Loucy (cell line): ENCODE measurements around the gene GABRG3.

Experiments
- H2AFZ ChIP-seq: fragments of 200-600 bp; sonication (generic); 2 replicates; pipeline ENCODE4 v1.6.0; 2016; ENCODE audit warnings: antibody characterized with exemption, mild to moderate bottlenecking, low read length, moderate library complexity
- H3F3A ChIP-seq: fragments of 200-600 bp; 2 replicates; pipeline ENCODE4 v1.6.0; 2016; ENCODE audit warnings: antibody characterized with exemption, low read depth, mild to moderate bottlenecking
- H3K27me3 ChIP-seq: fragments of 200-600 bp; sonication (generic); 2 replicates; pipeline ENCODE4 v1.6.1; 2014; ENCODE audit warnings: low read length, mild to moderate bottlenecking; ENCODE audit not compliant: insufficient read depth, poor library complexity, severe bottlenecking
- H3K36me3 ChIP-seq: fragments of 200-600 bp; sonication (generic); 2 replicates; pipeline ENCODE4 v1.6.1; 2016; ENCODE audit warnings: low read length; ENCODE audit not compliant: insufficient read depth
- H3K4me1 ChIP-seq: fragments of 200-600 bp; sonication (generic); 2 replicates; pipeline ENCODE4 v1.5.1; 2014; ENCODE audit warnings: low read length, mild to moderate bottlenecking; ENCODE audit not compliant: insufficient read depth, poor library complexity, severe bottlenecking
- H3K4me2 ChIP-seq: fragments of 200-600 bp; sonication (generic); 2 replicates; pipeline ENCODE4 v1.6.0; 2014; ENCODE audit warnings: antibody characterized with exemption, low read length, low read depth, mild to moderate bottlenecking; ENCODE audit not compliant: poor library complexity, severe bottlenecking
- H3K4me3 ChIP-seq: fragments of 200-600 bp; sonication (generic); 2 replicates; pipeline ENCODE4 v1.5.1; 2014; ENCODE audit warnings: low read length, mild to moderate bottlenecking, mixed read lengths; ENCODE audit not compliant: poor library complexity, severe bottlenecking
- H3K79me2 ChIP-seq: fragments of 200-600 bp; sonication (generic); 2 replicates; pipeline ENCODE4 v1.6.1; 2014; ENCODE audit warnings: low read length; ENCODE audit not compliant: insufficient read depth
- H3K9ac ChIP-seq: fragments of 200-600 bp; sonication (generic); 2 replicates; pipeline ENCODE4 v1.6.0; 2014; ENCODE audit warnings: mild to moderate bottlenecking, low read depth, low read length, moderate library complexity; ENCODE audit not compliant: poor library complexity, severe bottlenecking
- H3K9me2 ChIP-seq: fragments of 200-600 bp; sonication (generic); replicated peaks from 2 replicates; pipeline ENCODE4 v1.6.1; 2016; ENCODE audit warnings: low read depth, low read length, mixed read lengths
- H3K9me3 ChIP-seq: fragments of 200-600 bp; sonication (generic); 2 replicates; pipeline ENCODE4 v1.6.1; 2014; ENCODE audit warnings: mild to moderate bottlenecking, antibody characterized with exemption, low read length, low read depth; ENCODE audit not compliant: insufficient read depth
- H4K20me1 ChIP-seq: fragments of 200-600 bp; sonication (generic); 2 replicates; pipeline ENCODE4 v1.6.0; 2014; ENCODE audit warnings: antibody characterized with exemption, low read length, mild to moderate bottlenecking; ENCODE audit not compliant: insufficient read depth, poor library complexity, severe bottlenecking
- EZH2phosphoT487 ChIP-seq: fragments of 200-600 bp; IDR thresholded peaks from 2 replicates; pipeline ENCODE4 v1.6.1; 2018; ENCODE audit warnings: antibody characterized with exemption, mild to moderate bottlenecking, moderate library complexity, borderline replicate concordance
- TF ChIP-seq, protein P1 (sequence below): fragments of 200-600 bp; sonication (generic); conservative IDR thresholded peaks from 2 replicates; pipeline ENCODE4 v1.5.1; 2014; ENCODE audit warnings: mild to moderate bottlenecking, antibody characterized with exemption, low read length

The GABRG3 gene

DNA sequence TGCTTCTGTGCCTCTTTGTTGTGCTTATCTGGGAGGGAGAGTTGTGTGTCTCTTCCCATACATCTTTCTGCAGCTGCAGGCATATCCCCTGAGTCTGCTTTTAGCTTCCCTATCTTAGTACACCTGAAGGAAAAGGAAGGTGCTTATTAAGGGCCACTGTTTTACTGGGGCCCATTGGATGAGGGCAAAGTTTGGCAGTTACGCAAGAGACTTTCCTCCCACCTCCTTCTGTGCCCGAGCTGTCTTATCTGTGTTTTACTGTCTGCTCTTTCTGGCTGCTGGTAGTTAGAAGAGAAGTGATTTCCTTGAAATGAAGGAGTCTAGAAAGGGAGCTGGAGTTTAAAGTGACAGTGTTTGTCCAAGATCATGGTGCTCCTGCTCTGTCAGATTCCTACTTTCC, 66.5 kb downstream of the GABRG3 start:
- peaks cover 8% of the 10 kb centered on the region; the same call in 1 of the 2 replicates for H3K9me3 ChIP-seq
- no peaks in the 10 kb centered on the region for H3K27me3 ChIP-seq
- no peak overlapping the region for H3K4me2 ChIP-seq
- no peaks in the 10 kb centered on the region for H3K4me1 ChIP-seq
- TF ChIP-seq, protein P1, sequence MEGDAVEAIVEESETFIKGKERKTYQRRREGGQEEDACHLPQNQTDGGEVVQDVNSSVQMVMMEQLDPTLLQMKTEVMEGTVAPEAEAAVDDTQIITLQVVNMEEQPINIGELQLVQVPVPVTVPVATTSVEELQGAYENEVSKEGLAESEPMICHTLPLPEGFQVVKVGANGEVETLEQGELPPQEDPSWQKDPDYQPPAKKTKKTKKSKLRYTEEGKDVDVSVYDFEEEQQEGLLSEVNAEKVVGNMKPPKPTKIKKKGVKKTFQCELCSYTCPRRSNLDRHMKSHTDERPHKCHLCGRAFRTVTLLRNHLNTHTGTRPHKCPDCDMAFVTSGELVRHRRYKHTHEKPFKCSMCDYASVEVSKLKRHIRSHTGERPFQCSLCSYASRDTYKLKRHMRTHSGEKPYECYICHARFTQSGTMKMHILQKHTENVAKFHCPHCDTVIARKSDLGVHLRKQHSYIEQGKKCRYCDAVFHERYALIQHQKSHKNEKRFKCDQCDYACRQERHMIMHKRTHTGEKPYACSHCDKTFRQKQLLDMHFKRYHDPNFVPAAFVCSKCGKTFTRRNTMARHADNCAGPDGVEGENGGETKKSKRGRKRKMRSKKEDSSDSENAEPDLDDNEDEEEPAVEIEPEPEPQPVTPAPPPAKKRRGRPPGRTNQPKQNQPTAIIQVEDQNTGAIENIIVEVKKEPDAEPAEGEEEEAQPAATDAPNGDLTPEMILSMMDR, result no peak
- no peak for TF ChIP-seq EZH2phosphoT487
- H3K9me2 ChIP-seq, result no peaks in the 10 kb centered on the region
- no peak overlapping the region for H2AFZ ChIP-seq
- H3K79me2 ChIP-seq, result no peaks in the 10 kb centered on the region
- no peaks in the 10 kb centered on the region for H4K20me1 ChIP-seq
- H3K36me3 ChIP-seq, result no peaks in the 10 kb centered on the region
- H3F3A ChIP-seq, result no peaks in the 10 kb centered on the region
- no peak overlapping the region for H3K4me3 ChIP-seq
- H3K9ac ChIP-seq, result no peak overlapping the region

DNA sequence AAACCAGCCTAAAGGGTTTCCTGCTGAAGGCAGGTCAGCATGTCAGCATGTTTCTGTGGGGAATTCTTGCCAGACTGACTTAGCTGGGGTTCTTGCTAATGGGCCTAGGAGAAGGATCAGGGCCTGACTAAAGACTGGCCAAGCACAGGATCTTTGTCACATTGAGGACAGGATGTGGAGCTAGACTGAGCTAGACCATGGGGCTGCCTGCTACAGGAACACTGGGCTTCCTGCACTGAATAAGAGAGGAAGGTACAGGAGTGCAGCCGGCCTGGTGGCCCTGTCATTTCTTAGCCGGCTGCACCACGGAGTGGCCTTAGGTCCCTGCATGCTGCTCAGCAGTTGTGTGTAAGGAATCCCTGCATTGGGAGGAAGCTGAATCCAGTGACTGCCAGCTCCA, 68.2 kb downstream of the GABRG3 start:
- H3K4me1 ChIP-seq, result no peaks in the 10 kb centered on the region
- no peaks in the 10 kb centered on the region for H3K36me3 ChIP-seq
- no peaks in the 10 kb centered on the region for H3K9me2 ChIP-seq
- H2AFZ ChIP-seq, result no peak overlapping the region
- no peaks in the 10 kb centered on the region for H4K20me1 ChIP-seq
- TF ChIP-seq, protein P1, result no peak
- TF ChIP-seq EZH2phosphoT487, result no peak
- H3K27me3 ChIP-seq, result no peaks in the 10 kb centered on the region
- H3K9me3 ChIP-seq, result peaks cover 8% of the 10 kb centered on the region; the same call in 1 of the 2 replicates
- no peaks in the 10 kb centered on the region for H3K79me2 ChIP-seq
- H3K4me3 ChIP-seq, result no peak overlapping the region
- no peak overlapping the region for H3K4me2 ChIP-seq
- no peaks in the 10 kb centered on the region for H3F3A ChIP-seq
- H3K9ac ChIP-seq, result no peak overlapping the region

DNA sequence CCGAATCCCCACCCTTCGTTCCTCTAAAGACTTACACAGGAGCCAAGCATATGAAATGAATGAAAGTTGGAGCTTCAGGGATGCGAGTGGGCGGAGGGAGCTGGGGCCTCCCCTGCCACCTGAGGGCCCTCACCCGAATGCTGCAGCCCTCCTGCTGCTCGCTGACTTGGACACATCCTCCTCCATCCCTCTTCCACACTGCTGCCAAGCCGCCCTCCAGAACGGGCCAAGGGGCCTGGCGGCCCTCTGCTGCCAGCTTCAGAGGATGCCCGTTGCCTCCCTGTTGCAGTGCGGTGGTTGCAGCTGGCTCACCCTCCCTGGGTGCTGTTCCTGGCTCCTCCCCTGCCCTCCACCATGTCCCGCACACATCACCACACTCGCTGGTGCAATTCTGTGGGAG, 71.2 kb downstream of the GABRG3 start:
- Histone ChIP-seq H4K20me1 (no peaks in the 10 kb centered on the region), H3K79me2 (no peaks in the 10 kb centered on the region), H3K9me2 (no peaks in the 10 kb centered on the region), H3K36me3 (no peaks in the 10 kb centered on the region), H3K27me3 (no peaks in the 10 kb centered on the region), H3K9ac (no peak overlapping the region), H2AFZ (no peak overlapping the region), H3F3A (no peaks in the 10 kb centered on the region), H3K9me3 (no peaks in the 10 kb centered on the region; the same call in 1 of the 2 replicates), H3K4me2 (no peak overlapping the region), H3K4me3 (no peak overlapping the region), H3K4me1 (no peaks in the 10 kb centered on the region)
- TF ChIP-seq, protein P1, result no peak
- TF ChIP-seq EZH2phosphoT487, result no peak
